Measurements from ENCODE around the gene PNKP.

PNKP gene

GRCh38 chr19:49817964-49818648 is 49.3 kb downstream of the PNKP start, which contains the start of gene MED25:
MED25 (plus strand) TSS chr19:49818289; CDS start chr19:49818342, 53 bp downstream.
- Histone ChIP-seq H3K27me3 (ENCODE audit: low read length) (no peaks in the 10 kb centered on the region), H4K20me1 (ENCODE audit: low read depth, low read length) (no peaks in the 10 kb centered on the region), H3K36me3 (ENCODE audit: low read length) (no peaks in the 10 kb centered on the region), H3K4me2 (ENCODE audit: low read depth, low read length, poor library complexity, severe bottlenecking) (peak within 1 kb of the TSS; percentile 76), H3K9me2 (replicated peaks; ENCODE audit: insufficient read depth, low read length) (no peaks in the 10 kb centered on the region), H3F3A (ENCODE audit: insufficient read depth) (peaks cover 28% of the 10 kb centered on the region), H3K4me3 (ENCODE audit: insufficient read depth, low read length, poor library complexity, severe bottlenecking) (peak within 1 kb of the TSS; percentile 67), H3K79me2 (ENCODE audit: insufficient read depth, low read length) (peaks cover 27% of the 10 kb centered on the region), H3K27ac (ENCODE audit: low read depth, low read length) (peak within 1 kb of the TSS; percentile 81), H3K9ac (ENCODE audit: low read length) (peak within 1 kb of the TSS; percentile 85), H2AFZ (ENCODE audit: low read depth, low read length, severe bottlenecking) (peak within 1 kb of the TSS; percentile 80), H3K9me3 (ENCODE audit: insufficient read depth, low read length) (no peaks in the 10 kb centered on the region)
- TF ChIP-seq, protein P1, sequence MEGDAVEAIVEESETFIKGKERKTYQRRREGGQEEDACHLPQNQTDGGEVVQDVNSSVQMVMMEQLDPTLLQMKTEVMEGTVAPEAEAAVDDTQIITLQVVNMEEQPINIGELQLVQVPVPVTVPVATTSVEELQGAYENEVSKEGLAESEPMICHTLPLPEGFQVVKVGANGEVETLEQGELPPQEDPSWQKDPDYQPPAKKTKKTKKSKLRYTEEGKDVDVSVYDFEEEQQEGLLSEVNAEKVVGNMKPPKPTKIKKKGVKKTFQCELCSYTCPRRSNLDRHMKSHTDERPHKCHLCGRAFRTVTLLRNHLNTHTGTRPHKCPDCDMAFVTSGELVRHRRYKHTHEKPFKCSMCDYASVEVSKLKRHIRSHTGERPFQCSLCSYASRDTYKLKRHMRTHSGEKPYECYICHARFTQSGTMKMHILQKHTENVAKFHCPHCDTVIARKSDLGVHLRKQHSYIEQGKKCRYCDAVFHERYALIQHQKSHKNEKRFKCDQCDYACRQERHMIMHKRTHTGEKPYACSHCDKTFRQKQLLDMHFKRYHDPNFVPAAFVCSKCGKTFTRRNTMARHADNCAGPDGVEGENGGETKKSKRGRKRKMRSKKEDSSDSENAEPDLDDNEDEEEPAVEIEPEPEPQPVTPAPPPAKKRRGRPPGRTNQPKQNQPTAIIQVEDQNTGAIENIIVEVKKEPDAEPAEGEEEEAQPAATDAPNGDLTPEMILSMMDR (IDR thresholded peaks at IDR 0.05; ENCODE audit: insufficient read depth, low read length, poor library complexity, severe bottlenecking), result no peak
- no peak for TF ChIP-seq EZH2phosphoT487 (conservative IDR thresholded peaks at IDR 0.05; ENCODE audit: low read length)

GRCh38 chr19:49816590-49816989 is 50.8 kb downstream of the PNKP start:
- Histone ChIP-seq H3K27ac (ENCODE audit: low read depth, low read length) (no peak overlapping the region), H2AFZ (ENCODE audit: low read depth, low read length, severe bottlenecking) (no peak overlapping the region), H3K27me3 (ENCODE audit: low read length) (no peaks in the 10 kb centered on the region)

GRCh38 chr19:49814010-49814409 is 53.4 kb downstream of the PNKP start:
- Histone ChIP-seq H3K27me3 (ENCODE audit: low read length) (no peaks in the 10 kb centered on the region), H3K9me3 (ENCODE audit: insufficient read depth, low read length) (no peaks in the 10 kb centered on the region), H3F3A (ENCODE audit: insufficient read depth) (peaks cover 26% of the 10 kb centered on the region), H2AFZ (ENCODE audit: low read depth, low read length, severe bottlenecking) (no peak overlapping the region), H3K9ac (ENCODE audit: low read length) (no peak overlapping the region), H3K4me3 (ENCODE audit: insufficient read depth, low read length, poor library complexity, severe bottlenecking) (peak overlapping the region; percentile 69), H3K79me2 (ENCODE audit: insufficient read depth, low read length) (peaks cover 7% of the 10 kb centered on the region), H3K9me2 (replicated peaks; ENCODE audit: insufficient read depth, low read length) (no peaks in the 10 kb centered on the region), H4K20me1 (ENCODE audit: low read depth, low read length) (no peaks in the 10 kb centered on the region), H3K4me2 (ENCODE audit: low read depth, low read length, poor library complexity, severe bottlenecking) (peak overlapping the region; percentile 85), H3K27ac (ENCODE audit: low read depth, low read length) (no peak overlapping the region), H3K36me3 (ENCODE audit: low read length) (no peaks in the 10 kb centered on the region)
- TF ChIP-seq, protein P1 (IDR thresholded peaks at IDR 0.05; ENCODE audit: insufficient read depth, low read length, poor library complexity, severe bottlenecking), result no peak
- no peak for TF ChIP-seq EZH2phosphoT487 (conservative IDR thresholded peaks at IDR 0.05; ENCODE audit: low read length)

More at GRCh38 chr19:49816590-49816989, 50.8 kb downstream of the PNKP start:
- H3K9ac ChIP-seq (ENCODE audit: low read length), result no peak overlapping the region
- H3K9me3 ChIP-seq (ENCODE audit: insufficient read depth, low read length), result no peaks in the 10 kb centered on the region
- H3K4me2 ChIP-seq (ENCODE audit: low read depth, low read length, poor library complexity, severe bottlenecking), result no peak overlapping the region
- H4K20me1 ChIP-seq (ENCODE audit: low read depth, low read length), result no peaks in the 10 kb centered on the region
- no peak for TF ChIP-seq EZH2phosphoT487 (conservative IDR thresholded peaks at IDR 0.05; ENCODE audit: low read length)
- TF ChIP-seq, protein P1 (IDR thresholded peaks at IDR 0.05; ENCODE audit: insufficient read depth, low read length, poor library complexity, severe bottlenecking), result no peak
- no peaks in the 10 kb centered on the region for H3K36me3 ChIP-seq (ENCODE audit: low read length)
- no peak overlapping the region for H3K4me3 ChIP-seq (ENCODE audit: insufficient read depth, low read length, poor library complexity, severe bottlenecking)
- peaks cover 32% of the 10 kb centered on the region for H3F3A ChIP-seq (ENCODE audit: insufficient read depth)
- peaks cover 27% of the 10 kb centered on the region for H3K79me2 ChIP-seq (ENCODE audit: insufficient read depth, low read length)
- no peaks in the 10 kb centered on the region for H3K9me2 ChIP-seq (replicated peaks; ENCODE audit: insufficient read depth, low read length)
